Hematopoietic multipotent progenitor cell treated with erythropoietin and hydrocortisone succinate and interleukin-3 and kit ligand, for 8 days (in vitro differentiated cells): Measurements from ENCODE around the gene RPAP2.
"Not testable (repeated sequence)": the region's sequence is repeated elsewhere in the genome, so short reads cannot be mapped to it uniquely, and the experiment has no call there.

Source experiments
- DNase-seq: peaks from one replicate; pipeline ENCODE4 v3.0.0-alpha.2; 2015

Gene RPAP2

DNA sequence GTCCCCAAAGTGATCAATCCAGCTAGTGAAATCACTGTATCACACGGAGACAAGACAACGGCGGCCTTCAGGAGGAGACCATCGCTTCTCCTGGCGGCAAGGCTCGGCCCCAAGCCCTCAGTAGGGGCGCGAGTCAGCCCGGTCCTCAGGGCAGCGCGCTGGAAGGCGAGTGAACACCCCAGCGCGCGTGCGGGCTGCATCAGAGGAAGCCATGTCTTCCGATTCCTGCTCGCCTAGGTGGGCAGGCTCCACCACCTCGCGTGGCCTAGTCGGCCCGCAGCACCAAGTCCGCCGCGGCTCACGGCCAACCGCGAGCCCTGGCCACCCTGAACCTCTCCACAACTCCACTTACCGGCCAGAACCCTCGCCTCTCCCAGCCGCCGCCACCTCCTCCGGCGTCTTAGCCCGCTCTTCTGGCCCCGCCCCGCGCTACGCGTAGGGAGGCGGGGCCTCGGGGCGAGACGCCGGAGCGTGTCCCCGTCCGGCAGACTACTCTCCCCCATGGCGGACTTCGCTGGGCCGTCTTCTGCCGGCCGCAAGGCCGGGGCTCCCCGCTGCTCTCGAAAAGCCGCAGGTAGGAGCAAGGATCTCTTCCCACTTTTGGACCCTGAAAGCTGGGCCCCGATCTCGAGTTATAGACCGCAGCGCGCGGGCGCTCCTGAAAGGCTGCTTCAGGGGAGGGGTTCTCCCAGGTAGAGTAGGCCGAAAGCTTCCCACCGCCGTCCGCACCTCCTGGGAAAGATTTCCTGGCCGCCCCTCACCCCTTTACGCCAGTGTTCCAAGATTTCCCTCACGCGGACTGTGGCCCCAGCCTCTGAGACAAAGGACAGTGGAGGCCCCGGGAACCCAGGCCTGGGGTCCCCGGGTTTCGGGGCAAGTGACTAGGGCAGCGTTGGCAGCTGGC, at the start of gene RPAP2, which contains the start of gene GLMN:
TSS of gene RPAP2 (plus strand) at position 487 of the 904 bp plus-strand sequence. CDS start at position 502, 15 bp downstream.
TSS of gene GLMN (minus strand) at position 415 of the 904 bp plus-strand sequence. CDS start 988 bp downstream, outside the sequence.
- peak; percentile 83 for DNase-seq

DNA sequence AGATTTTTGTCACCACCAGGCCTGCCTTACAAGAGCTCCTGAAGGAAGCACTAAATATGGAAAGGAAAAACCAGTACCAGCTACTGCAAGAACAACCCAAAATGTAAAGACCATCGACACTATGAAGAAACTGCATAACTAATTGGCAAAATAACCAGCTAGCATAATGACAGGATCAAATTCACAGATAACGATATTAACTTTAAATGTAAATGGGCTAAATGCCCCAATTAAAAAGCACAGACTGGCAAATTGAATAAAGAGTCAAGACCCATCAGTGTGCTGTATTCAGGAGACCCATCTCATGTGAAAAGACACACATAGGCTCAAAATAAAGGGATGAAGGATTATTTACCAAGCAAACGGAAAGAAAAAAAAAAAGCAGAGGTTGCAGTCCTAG, 44.1 kb upstream of the RPAP2 start:
- not testable (repeated sequence) for DNase-seq

DNA sequence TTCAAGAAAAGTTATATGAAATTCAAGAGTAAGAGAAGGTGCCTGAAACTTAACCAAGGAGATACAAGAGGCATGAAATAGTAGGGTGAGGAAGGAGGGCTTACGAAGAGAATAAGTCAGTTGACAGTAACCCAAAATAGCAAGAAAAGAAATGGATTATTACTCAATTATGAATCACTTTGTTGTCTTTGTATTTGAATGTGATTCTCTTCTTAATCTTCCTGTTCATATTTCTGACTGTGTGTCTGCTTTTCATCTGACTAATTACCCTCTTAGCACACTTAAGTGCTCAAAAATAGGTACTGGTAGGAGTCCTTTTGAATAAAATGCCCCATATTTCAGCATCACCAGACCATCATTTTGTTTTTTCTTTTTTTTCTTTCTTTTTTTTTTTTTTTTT, 39.5 kb upstream of the RPAP2 start:
- no peak for DNase-seq

DNA sequence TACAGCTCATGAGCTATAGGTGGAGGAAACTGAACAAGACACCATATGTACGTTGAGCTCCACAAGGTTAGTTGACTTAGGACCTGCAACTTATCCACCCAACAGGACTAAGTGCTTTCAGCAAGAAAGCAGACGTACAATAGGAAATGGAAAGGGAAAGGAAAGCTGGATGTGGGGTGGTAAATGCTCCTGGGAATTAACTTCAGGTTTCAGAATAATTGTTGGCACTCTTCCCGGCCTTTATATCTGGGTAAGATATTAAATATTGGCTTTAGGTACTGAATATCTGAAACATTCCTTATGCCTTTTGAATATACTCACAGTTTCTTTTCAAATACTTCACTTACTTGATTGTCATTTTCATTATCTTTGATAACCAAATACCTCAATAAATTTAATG, 36.3 kb upstream of the RPAP2 start:
- DNase-seq, result no peak

DNA sequence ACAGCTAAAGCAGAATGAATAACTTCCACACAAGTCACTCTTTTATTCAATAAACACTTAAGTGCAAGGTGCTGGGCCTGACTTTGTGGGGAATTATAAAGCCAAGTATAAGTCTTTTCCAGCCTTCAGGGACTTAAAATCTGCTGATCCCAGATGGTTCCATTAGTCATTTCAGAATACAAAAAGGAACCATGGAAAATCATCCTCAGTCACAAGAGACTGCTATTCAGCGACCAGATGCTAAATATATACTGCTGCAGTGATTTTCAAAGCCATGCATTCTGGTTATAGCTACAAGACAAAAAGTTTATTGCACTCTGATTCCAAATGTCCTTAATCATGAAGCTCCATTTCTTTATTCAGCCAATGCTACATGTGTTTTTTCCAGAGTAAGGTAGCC, 25.8 kb upstream of the RPAP2 start:
- DNase-seq, result no peak

DNA sequence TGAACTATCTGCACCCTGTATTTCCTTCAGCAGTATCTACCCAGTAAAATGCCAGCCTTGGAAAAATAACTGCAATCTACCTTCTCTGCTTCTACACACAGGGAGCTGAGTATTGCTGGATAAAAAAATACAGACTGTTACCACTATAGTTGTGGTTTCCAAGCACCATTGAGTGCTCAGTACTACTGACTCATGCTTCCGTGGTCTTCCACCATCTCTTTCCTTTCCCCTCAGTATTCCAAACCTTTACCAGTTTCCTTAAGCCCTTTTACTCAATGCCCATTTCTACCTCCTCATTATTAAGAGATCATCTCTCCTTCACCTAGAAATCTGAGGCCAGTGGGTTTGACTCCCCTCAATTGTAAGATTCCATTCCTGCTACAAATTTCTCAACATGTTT, 23.9 kb upstream of the RPAP2 start:
- no peak for DNase-seq

DNA sequence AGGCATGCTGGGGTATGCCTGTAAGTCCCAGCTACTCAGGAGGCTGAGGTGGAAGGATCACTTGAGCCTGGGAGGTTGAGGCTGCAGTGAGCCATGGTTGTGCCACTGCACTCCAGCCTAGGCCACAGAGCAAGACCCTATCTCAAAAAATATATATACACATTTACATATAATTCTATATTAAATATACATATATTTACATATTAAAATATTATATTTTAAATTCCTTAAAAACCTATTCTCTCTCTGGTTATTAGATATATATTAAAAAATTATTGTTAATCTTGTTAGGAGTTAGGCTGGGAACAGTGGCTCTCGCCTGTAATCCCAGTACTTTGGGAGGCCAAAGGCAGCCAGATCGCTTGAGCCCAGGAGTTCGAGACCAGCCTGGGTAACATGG, 22.8 kb upstream of the RPAP2 start:
- no peak for DNase-seq

DNA sequence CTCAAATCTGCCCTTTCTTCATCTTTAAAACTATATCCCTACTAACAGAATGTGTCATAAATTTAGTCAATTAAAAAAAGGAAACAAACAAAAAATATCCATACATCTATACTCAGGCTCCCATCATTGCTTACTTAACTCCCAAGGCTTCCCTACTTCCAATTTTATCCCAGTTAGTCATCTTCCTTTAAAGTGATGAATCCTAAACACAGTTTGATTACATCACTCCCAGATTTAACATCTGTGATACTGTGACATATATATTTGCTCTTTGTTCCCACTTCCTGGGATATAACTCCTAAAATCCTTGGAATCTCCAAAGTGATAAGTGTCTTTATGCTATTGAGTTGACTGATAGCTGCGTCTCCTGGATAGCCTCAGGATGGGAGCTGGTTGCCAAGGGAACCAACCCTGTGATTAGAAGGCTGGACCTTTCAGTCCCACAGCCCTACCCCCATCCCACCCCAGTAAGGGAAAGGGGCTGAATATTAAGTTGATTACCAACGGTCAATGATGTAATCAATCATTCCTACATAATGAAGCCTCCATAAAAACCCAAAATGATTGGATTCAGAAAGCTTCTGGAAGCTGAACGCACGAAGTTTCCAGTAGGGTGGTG, 21.6 kb upstream of the RPAP2 start:
- DNase-seq, result no peak

DNA sequence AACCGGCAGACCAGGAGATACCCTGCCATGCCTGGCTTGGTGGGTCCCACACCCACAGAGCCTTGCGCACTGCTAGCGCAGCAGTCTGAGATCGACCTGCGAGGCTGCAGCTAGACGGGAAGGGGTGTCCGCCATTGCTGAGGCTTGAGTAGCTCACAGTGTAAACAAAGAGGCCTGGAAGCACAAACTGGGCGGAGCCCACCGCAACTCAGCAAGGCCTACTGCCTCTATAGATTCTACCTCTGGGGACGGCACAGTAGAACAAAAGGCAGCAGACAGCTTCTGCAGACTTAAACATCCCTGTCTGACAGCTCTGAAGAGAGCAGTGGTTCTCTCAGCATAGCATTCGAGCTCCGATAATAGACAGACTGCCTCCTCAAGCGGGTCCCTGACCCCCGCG, 19.1 kb upstream of the RPAP2 start:
- not testable (repeated sequence) for DNase-seq

DNA sequence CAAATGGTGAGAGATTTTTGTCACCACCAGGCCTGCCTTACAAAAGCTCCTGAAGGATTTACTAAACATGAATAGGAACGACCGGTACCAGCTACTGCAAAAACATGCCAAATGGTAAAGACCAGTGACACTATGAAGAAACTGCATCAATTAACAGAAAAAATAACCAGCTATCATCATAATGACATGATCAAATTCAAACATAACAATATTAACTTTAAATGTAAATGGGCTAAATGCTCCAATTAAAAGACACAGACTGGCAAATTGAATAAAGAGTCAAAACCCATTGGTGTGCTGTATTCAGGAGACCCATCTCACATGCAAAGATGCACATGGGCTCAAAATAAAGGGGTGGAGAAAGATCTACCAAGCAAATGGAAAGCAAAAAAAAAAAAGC, 17.4 kb upstream of the RPAP2 start:
- DNase-seq, result not testable (repeated sequence)

DNA sequence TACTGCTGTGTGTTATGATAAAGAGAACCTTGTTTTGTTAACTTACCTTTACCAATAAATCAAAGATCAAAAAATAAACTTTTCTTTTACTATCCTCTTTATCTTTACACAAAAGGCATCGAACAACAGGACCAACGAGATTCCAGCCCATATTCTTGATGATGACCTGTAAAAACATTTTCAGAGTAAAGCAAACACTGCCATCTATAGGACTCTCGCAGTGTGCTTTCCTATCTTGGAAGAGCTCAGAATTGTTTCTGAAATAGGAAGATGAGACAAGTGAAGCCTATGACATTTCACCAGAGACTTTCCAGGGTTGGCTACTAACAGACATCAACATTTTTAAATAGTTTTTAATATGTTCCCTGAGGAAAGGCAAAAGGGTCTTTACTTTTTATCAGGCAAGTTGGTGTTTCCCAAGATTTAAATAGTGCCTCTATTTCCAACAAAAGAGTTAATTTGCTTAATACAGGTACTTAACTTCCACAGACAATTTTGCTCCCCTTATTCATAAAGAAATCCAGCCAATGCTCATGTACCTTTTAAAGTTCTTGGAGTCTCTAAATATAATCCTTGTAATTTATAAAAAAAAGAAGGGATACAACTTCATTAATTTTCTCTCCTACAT, 7.4 kb upstream of the RPAP2 start:
- DNase-seq, result peak; percentile 73

DNA sequence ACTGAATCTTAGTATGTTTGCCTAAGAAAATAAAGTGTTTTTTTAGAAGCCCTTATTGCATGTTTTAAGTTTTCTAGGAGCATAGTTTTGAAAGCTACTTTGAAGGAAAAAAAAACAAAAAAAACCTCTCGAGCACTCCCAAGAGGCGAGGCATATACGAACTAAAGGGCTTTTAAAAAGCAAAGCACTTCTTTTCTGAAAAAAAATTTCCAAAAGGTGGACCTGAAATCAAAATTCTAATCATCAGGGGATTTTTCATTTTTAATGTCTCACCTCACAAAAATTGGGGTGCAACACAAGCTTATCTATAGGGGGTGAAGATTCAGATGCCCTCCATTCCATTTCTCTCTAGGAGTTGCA, 666 bp upstream of the RPAP2 start:
- DNase-seq, result no peak

DNA sequence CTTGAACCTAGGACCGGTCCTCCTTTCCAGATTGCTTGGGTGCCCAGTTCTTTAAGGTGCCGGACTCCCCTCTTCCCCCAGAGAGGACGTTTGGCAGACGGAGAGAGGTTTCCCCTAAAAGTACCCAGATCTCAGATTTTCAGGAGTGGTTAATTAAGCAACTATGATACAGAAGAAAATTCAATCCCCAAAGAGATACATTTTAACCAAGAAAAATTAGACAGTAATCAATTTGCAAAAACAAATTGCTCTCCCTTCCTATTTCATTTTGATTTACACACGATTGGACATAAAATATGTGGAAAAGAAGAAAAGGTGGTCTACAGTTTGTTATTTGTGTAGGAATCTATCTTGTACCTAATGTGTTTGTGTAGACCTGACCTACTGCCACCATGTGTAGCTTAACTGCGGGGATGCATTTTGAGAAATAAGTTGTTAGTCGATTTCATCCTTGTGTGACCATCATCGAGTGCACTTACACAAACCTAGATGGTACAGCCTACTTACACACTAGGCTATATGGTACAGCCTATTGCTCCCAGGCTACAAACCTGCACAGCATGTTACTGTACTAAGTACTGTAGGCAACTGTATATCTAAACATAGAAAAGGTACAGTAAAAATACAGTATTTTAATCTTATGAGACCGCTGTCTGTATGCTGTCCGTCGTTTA, 755 bp downstream of the RPAP2 start:
- peak; percentile 20 for DNase-seq

DNA sequence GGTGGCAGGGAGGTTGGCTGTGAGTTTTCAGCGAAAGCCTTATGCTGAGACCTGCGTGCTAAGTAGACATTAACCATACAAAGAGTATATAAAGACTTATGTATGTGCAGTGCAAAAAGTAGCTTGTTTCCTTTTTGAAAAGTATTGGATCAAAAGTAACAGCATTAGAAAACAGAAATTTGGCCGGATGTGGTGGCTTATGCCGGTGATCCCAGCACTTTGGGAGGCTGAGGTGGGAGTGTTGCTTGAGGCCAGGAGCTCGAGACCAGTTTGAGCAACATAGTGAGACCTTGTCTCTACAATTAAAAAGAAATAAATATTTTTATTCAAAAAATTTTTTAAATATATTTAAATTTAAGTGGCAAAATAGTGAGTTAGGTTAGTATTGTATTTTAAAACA, 2.2 kb downstream of the RPAP2 start:
- DNase-seq, result no peak

DNA sequence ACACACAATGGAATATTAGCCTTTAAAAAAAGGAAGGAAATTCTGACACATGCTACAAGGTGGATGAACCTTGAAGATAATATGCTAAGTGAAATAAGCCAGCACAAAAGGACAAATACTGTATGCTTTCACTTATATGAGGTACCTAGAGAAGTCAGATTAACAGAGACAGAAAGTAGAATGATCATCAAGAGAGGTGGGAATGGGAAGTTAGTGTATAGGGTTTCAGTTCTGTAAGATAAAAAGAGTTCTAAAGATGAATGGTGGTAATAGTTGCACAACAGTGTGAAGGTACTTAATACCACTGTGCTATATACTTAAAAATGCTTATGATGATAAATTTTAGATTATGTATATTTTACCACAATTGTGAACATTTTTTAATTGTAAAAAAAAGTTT, 7.2 kb downstream of the RPAP2 start:
- DNase-seq, result no peak

DNA sequence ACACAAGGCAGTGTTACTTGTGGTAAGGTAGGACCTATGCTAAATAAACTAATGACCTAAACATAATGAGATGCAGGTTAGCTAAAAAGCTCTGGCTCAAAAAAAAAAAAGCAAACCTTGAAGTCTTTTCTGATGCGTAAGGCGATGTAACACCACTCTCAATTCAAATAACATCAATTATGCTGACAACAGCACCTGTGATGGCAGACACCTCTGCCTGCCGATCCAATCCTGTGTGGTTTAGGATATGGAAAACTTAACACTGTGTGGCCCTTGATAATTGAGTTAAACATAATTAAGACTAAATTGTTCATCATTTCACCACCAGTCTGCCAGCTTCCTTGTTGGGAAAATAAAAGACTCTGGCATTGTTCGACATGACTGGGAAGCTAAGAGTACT, 9.1 kb downstream of the RPAP2 start:
- no peak for DNase-seq

DNA sequence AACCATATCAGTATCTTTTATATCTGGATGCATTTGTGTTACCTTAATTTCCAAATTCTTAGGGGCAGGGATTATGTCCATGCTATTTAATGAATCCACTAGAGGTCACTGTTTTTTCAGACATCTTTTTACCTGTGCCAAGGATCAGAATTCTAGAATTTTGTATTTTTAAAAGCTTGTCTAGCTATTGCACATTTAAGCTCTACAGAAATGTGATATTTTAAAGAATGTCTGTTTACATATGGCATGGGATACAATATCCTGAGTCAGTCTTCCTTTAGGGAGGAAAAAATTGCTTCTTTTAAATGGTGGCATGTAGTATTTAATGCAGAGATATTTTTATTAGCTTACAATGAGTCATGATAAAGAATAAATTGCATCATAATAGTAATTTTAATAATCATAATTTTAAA, 11.3 kb downstream of the RPAP2 start:
- peak; percentile 47 for DNase-seq

DNA sequence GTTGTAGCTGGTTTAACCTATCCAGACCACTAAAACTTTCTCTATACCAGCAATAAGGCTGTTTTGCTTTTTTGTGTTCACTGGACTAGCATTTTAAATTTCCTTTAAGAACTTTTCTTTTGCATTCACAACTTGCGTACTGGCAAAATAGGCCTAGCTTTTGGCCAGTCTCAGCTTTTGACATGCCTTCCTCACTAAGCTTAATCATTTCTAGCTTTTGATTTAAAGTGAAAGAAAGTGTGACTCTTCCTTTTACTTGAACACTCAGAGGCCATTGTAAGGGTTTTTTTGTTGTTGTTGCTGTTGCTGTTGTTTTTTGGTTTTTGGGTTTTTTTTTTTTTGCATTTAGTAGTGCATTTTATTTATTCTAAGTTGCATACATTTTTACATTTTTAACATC, 15.2 kb downstream of the RPAP2 start:
- no peak for DNase-seq

DNA sequence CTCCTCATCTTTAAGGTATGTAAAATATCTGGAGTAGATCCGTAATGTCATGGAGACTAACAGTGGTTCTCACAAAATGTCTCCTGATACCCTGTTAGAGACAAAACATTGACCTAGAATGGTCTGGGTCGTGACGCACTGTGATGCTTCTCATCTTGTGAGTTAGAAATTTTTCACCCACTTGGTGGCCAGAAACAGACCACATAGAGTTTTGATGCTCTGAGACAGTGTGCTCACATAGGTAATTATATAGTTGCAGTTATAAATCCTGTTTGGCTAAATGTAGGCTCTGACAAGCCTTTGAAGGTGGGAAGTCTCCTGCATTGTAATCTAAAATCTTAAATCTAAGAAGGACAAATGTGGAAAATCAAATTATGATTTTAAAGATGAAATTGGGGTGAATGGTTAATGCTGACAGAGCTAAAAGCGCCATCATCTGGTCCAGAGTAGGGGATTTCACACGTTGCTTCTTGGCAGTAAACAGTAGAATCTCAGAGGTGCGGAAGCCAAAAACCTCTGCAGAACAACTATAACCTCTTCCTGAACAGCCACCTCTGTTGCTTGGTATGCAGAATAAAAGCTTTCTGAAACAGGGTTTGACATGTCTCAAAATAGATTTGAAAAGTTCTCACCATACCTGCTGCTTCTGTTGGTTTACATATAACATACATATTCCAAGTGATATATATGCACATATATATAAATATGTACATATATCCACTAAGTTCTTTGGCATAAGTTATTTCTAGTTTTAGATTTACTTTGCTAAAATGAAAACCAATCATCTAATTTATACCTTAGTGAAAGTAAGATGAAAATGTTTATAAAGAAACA, 17.1 kb downstream of the RPAP2 start:
- no peak for DNase-seq

DNA sequence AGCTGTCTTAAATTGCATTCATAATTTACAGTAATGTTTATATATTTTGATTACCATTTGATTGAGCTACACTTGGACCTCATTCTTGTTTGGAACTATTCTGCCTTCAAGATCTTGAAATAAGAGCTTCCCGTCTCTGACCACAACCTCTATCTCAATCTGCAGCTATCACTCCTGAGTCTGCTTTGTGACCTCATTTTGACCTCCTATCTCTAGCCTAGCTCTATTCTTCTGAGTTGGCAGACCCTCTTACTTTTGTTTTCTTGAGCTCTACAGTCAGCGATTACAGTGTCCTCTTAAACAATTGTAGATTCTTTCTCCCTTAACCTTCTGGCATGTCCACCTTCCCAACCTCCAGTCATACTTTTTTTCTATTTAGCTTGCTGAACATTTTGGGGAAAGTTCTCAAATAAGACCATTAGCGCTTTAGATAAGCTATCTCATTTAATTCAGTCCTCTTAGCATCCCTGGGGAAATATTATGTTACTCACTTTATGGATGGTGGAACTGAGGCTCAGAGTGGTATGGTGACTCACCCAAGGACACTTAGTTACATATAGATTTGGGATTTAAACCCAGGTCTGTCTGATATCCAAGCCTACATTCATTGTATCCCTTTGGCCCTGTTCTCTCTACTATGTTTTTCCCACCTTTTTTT, 19.1 kb downstream of the RPAP2 start:
- peak; percentile 46 for DNase-seq
